HG03354 (cell line): Measurements from ENCODE around the gene HYAL4.
"Not testable (repeated sequence)": the region's sequence is repeated elsewhere in the genome, so short reads cannot be mapped to it uniquely, and the experiment has no call there.

Experiments used
- ATAC-seq: cut with Tn5 transposase; IDR thresholded peaks from one replicate; pipeline ENCODE4 v1.9.1; 2021; ENCODE audit warnings: mild to moderate bottlenecking; ENCODE audit not compliant: unreplicated experiment, poor library complexity, severe bottlenecking

The HYAL4 gene, protein sequence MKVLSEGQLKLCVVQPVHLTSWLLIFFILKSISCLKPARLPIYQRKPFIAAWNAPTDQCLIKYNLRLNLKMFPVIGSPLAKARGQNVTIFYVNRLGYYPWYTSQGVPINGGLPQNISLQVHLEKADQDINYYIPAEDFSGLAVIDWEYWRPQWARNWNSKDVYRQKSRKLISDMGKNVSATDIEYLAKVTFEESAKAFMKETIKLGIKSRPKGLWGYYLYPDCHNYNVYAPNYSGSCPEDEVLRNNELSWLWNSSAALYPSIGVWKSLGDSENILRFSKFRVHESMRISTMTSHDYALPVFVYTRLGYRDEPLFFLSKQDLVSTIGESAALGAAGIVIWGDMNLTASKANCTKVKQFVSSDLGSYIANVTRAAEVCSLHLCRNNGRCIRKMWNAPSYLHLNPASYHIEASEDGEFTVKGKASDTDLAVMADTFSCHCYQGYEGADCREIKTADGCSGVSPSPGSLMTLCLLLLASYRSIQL

DNA sequence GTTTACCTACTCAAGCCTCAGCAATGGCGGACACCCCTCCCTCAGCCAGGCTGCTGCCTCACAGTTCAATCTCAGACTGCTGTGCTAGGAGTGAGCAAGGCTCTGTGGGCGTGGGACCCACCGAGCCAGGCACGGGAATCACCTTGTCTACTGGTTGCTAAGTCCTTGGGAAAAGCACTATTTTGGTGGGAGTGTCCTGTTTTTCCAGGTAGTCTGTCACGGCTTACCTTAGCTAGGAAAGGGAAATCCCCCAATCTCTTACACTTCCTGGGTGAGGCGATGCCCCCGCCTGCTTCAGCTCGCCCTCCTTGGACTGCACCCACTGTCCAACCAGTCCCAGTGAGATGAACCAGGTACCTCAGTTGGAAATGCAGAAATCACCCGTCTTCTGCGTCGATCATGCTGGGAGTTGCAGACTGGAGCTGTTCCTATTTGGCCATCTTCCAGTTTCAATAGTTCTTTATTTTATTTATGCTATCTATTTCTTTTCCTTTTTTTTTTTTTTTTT lies at the start of gene HYAL4:
HYAL4 (plus strand) TSS at position 458 of the 508 bp plus-strand sequence. CDS start 23,105 bp downstream, outside the sequence.
- ATAC-seq, result no peak

DNA sequence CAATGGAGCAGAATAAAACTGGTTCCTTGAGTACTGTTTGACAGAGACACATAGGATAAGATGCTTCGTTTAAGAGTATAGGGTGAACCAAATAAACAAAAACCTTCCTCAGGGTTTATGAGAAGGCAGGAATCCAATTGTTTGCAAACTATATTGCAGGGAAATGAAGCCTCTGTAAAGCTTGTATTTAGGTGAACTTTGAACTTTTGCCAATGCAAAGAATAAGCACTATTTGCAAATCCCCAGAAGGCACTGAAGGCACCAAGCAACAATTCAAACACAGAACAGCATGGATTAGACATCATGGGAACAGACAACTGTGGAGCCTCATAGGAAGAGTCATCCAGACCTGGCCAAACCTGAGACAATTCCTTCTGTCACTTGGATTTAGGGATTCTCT lies 49.1 kb upstream of the HYAL4 start:
- no peak for ATAC-seq

DNA sequence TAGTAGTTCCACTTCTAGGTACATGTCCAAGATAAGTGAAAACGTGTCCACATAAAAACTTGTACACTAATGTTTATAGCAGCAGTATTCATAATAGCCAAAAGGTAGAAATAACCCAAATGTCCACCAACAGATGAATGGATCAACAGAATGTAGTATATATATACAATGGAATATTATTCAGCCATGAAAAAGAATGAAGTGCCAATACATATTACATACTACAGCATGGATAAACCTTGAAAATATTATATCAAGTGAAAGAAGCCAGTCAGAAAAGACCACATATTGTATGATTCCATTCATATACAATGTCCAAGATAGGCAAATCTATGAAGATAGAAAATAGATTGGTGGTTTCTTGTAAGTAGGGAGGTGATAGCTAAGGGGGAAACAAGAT lies 48.4 kb upstream of the HYAL4 start:
- no peak for ATAC-seq

DNA sequence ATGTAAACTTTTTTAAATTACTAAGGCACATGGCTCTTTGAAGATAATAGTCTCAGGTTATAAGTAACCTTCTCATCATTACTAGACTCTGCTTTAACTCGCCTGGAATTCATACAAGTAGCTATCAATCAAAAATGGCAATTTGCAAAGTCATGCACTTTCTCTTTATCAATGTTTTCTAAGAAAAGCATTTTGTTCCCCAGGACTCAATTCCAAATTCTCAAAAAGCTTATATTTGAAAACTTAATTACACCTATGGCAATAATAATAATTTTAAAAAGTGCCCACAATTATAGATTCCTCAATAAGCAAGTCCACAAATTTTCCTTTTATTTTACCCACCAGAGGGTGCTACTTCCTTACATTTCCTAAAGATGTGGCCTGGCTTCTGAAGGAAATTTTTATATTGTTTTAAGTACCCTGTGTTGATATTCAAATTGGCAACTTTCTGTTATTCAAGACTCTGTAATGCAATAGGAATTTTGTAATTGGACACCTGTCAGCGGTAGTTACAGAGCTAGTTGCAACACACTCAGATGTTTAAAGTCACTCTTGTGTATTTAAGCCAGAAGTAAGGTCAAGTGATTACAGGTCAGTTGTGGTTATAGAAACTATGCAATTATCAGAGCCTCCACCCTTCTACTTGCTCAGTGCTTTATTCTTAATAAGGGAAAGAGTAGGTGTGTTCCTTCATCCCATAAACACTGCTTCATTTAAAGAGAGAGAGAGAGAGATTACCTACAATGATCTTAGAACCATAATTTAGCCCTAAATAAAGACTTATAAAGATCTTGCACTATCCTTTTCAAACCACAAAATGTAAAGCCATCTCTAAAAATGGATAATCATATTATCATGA lies 47.1 kb upstream of the HYAL4 start:
- no peak for ATAC-seq

DNA sequence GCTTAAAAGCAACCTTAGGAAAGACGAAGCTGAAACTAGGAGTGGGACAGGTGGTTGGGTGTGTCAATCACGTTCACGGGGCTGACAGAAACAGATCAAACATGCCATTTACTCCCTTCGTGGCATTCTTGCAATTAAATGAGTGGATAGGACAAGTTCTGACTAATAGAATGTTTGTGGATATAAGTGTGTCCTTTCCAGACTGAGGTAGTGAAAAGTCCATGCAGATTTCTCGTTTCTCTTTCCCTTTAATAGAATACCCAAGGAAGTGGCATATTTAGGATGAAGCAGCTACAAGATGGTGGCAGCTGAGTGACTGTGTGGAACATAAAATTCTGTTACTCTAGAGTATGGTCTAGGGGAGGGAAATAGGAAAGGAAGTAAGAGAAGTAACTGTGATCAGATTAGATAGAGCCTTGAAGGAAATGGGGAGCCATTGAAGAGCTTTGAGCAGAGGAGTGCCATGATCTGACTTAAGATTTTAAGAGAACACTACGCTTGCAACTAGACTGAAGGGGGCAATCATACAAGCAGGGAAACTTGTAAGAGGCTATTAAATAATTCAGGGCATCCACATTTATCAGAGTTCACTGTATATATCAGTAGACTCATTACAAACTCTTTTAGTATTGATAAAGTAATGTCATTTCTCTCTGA lies 46.3 kb upstream of the HYAL4 start:
- no peak for ATAC-seq

DNA sequence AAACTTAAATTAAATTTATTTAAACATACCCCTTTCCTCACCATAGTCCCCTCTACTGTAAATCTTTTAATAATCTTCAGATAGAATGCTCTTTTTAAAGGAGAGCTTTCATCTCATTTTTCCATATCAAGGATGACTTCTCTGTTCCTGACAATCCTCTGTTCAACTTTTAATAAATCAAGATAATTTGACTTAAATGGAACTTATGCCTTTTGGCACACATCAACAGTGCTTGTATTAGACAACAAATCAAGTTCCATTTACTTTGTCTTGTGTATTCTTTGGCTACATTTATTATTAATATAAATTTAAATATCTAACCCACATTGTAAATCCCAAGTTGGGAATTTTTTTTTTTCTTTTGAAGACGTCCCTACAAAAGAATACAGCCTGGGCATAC lies 42.7 kb upstream of the HYAL4 start:
- ATAC-seq, result no peak

DNA sequence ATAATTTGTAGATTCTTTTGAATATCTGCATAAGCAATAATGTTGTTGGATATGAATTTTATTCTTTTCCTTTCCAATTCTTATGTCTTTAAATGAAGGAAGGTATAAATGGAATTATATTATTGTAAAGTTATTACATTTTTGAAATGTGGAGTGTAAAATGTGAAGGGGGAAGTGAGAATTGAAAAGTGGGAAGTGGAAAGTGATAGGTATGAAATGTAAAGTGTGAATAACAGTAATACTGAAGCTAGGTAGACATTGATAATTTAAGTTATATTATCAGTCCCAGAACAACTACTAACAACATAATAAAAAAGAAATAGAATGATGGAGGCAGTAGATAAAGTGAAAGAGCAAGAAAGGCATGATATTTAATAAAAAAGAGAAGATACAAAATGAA lies 39.7 kb upstream of the HYAL4 start:
- no peak for ATAC-seq

DNA sequence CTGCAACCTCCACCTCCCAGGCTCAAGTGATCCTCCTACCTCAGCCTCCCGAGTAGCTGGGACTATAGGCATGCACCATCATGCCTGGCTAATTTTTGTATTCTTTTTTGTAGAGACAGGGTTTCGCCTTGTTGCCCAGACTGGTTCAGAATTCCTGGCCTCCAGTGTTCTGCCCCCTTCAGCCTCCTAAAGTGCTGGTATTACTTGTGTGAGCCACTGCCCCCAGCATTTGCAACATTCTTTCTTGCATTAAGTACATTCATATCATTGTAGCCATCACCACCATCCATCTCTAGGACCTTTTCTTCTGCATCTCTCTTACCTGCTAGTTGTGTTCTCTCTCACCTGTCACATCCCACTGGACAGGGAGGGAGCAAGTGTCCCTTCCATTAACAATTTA lies 35.5 kb upstream of the HYAL4 start:
- ATAC-seq, result no peak

DNA sequence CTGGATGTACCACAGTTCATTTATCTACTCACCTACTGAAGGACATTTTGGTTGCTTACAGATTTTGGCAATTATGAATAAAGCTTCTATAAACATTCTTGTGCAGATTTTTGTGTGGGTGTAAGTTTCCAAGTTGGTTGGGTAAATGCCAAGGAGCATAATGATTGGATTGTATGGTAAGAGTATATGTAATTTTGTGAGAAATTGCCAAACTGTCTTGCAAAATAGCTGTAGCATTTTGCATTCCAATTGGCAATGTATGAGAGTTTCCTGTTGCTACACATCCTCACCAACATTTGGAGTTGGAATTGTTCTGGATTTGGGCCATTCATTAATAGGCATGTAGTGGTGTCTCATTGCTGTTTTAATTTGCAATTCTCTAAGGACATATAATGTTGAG lies 33.9 kb upstream of the HYAL4 start:
- no peak for ATAC-seq

DNA sequence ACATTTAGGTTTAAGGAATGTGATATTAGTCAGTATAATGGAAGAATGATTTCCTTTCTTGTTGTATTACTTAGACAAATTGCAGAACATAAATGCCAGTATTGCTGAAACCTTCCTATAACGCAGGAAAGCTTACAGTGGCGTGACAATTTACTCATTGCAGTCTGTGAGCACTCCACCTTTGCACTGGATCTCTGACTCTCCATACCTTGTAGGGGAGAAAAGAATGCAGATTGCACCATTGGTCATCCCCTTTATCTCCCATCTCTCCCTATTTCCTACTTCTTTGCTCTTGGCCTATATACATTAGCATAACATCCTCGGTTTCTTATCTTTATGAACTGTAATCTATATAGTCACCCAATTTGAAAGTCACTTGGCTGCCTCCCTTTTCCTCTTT lies 28.1 kb upstream of the HYAL4 start:
- ATAC-seq, result no peak

DNA sequence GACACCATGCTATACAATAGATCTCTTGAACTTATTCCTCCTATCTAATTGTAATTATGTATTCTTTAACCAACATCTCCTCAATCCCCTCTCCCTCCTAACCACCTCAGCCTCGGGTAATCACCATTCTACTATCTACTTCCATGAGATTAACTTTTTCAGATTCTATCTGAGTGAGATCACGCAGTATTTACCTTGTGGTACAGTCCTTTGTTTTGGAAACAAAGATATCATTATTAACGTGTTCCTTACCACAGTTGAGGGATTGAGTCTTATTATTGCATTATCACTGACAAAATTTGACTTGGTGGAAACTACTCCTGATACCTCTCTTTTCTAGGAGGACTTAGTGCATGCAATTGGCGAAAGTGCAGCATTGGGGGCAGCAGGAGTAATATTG lies 26.0 kb upstream of the HYAL4 start:
- no peak for ATAC-seq

DNA sequence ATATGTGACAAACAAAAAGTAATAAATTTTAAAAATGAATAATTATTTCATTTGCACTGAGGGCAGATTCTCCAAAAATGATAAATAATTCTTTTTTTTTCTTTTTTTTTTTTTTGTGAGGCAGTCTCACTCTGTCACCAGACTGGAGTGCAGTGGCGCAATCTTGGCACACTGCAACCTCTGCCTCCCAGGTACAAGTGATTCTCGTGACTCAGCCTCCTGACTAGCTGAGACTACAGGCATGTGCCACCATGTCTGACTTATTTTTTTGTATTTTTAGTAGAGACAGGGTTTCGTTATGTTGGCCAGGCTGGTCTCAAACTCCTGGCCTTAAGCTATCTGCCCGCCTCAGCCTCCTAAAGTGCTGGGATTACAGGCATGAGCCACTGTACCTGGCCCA lies 25.2 kb upstream of the HYAL4 start:
- ATAC-seq, result not testable (repeated sequence)

DNA sequence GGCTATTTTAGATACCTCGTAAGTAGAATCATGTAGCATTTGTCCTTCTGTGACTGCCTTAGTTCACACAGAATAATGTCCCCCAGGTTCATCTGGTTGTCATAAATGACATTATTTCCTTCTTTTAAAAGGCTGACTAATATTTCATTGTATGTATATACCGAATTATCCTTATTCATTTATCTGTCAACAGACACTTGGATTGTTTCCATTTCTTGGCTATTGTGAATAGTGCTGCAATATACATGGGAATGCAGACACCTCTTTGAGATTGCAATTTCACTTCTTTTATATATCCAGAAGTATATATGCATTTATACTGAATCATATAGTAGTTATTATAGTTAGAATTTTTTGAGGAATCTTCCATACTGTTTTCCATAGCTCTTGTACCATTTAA lies 24.1 kb upstream of the HYAL4 start:
- no peak for ATAC-seq

DNA sequence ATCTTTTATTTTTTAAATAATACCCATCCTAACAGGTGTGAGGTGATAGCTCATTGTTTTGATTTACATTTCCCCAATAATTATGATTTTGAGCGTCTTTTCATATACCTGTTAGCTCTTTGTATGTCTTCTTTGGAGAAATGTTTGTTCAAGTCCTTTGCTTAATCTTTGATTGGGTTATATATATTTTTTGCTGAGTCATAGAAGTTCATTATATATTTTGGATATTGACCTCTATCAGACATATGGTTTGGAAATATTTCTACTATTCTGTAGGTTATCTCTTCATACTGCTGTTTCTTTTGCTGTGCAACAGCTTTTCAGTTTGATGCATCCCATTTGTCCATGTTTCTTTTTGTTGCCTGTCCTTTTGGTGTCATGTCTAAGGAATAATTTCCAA lies 23.6 kb upstream of the HYAL4 start:
- no peak for ATAC-seq

DNA sequence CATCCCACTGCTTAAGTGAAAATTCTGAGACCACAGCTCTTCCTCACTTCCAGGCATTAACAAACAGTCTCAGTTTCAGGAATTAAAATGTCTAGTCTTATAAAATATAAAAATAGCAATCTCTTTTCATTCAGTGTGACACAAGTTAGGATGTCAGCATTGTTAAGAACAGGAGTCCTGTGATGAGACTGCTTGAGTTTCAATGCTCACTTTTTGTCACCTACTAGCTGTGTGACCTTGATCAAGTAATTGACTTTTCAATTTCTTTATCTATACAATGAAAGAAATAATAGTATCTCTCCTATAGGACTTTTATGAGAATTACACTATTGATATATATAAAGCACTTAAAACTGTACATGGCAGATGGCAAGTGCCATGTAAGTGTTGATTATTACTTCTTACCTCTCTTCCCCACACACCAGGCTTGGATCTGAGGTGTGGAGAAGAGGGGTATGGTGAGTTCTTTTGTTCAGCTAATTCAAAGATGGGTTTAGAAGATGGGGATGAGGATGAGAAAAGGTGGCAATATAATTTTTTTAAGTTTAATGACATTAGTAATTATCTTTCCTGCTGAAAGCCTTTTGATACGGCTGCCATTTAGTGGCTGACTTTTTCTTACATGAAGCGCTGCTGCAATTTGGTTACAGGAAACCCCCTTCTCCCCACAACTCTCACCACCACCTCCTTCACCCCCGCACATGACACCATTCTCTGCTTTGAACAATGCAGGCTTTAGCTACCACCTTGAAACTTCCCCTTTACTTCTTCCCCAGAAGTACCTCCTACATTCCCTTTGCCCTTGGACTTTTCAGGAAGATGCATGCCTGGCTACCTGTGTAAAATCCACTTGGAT lies 20.8 kb upstream of the HYAL4 start:
- peak; percentile 96 for ATAC-seq

DNA sequence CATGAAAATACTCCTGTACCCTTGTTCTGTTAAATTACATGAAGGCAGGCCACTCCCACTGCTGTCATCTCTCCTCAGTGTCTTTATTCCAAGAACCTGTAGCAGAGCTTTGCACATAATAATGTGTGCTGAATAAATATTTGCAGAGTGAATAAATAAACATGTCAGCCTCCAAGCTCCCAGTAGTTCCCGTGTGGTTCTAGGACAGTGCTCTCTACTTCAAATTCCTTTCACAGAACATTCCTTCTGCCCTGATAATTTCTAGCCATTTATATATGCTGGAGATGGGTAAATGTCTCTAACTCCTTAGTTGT lies 20.3 kb upstream of the HYAL4 start:
- peak; percentile 44 for ATAC-seq

DNA sequence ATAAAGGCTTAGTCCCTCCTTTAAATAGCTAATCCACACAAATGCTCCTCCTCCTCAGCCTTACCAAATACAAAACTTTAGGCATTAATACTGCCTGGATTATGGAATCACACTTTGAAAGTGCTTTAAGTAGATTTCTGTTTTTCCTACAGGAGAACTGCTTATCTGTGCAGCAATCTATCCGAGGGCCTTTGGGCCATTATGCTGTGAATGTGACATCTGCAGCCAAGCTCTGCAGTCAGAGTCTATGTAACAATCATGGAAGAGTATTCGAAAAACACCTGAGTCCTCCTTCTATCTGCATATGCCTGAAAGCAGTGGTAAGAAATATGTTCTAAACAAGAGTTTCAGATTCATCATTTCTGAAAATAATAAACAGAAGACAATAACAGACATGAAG lies 16.2 kb upstream of the HYAL4 start:
- no peak for ATAC-seq

DNA sequence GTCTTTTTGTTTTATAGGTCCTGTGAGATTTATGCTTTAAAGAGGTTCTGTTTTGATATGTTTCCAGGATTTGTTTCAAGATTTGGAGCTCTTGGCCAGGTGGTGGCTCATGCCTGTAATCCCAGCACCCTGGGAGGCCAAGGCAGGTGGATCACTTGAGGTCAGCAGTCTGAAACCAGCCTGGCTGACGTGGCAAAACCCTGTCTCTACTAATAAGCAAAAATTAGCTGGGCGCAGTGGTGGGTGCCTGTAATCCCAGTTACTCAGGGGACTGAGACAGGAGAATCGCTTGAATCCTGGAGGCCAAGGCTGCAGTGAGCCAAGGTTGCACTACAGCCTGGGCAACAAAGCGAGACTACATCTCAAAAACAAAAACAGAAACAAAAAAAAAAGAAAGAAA lies 8.3 kb upstream of the HYAL4 start:
- ATAC-seq, result no peak

DNA sequence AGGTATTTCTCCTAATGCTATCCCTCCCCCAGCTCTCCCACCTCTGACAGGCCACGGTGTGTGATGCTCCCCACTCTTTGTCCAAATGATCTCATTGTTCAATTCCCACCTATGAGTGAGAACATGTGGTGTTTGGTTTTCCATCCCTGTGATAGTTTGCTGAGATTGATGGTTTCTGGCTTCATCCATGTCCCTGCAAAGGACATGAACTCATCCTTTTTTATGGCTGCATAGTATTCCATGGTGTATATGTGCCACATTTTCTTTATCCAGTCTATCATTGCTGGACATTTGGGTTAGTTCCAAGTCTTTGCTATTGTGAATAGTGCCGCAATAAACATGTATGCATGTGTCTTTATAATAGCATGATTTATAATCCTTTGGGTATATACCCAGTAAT lies 5.9 kb upstream of the HYAL4 start:
- not testable (repeated sequence) for ATAC-seq
